ENCODE data around the gene TAF6L.
A peak's percentile ranks its signal among the peaks of the same experiment; 100 is the strongest.

Gene TAF6L

DNA sequence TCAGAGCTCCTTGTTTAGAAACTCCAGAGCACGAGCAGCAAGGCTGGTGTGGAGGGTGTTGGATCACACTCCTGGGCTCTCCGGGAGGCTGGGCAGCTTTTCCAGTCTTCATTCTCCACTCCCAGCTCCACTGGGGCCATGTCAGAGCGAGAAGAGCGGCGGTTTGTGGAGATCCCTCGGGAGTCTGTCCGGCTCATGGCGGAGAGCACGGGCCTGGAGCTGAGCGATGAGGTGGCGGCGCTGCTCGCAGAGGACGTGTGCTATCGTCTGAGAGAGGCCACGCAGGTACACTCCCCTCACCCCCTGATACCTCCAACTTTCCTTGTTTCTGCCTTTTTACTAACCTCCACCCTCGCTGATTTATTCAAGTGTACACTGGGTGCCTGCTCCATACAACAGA, 4.5 kb downstream of the TAF6L start:
- TF ChIP-seq, protein P1, sequence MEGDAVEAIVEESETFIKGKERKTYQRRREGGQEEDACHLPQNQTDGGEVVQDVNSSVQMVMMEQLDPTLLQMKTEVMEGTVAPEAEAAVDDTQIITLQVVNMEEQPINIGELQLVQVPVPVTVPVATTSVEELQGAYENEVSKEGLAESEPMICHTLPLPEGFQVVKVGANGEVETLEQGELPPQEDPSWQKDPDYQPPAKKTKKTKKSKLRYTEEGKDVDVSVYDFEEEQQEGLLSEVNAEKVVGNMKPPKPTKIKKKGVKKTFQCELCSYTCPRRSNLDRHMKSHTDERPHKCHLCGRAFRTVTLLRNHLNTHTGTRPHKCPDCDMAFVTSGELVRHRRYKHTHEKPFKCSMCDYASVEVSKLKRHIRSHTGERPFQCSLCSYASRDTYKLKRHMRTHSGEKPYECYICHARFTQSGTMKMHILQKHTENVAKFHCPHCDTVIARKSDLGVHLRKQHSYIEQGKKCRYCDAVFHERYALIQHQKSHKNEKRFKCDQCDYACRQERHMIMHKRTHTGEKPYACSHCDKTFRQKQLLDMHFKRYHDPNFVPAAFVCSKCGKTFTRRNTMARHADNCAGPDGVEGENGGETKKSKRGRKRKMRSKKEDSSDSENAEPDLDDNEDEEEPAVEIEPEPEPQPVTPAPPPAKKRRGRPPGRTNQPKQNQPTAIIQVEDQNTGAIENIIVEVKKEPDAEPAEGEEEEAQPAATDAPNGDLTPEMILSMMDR (IDR thresholded peaks at IDR 0.05): no peak
- no peak for TF ChIP-seq ZFX (IDR thresholded peaks at IDR 0.05; ENCODE audit: borderline replicate concordance)
- no peak overlapping the region for H3K27ac ChIP-seq

DNA sequence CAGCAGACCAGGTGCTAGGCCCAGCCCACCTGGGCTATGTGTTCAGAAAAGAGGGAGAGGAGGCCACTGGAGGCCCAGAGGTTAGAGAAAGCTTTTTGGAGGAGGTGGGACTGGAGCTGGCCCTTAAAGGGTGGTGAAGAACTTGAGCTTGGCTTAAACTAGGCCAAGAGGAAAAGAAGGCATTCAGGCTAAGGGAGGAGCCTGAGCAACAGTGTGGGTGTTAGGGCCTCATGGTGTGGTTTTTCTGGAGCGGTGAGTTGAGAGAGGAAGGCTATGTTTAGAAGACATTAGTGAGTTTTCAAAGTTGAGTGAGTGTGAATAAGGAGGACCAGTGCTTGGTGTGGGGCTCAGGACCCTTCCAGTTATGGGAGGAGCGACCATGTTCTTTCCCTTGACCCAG, 6.2 kb downstream of the TAF6L start:
- H3K27ac ChIP-seq: no peak overlapping the region
- no peak for TF ChIP-seq ZFX (IDR thresholded peaks at IDR 0.05; ENCODE audit: borderline replicate concordance)
- TF ChIP-seq, protein P1 (IDR thresholded peaks at IDR 0.05): no peak

DNA sequence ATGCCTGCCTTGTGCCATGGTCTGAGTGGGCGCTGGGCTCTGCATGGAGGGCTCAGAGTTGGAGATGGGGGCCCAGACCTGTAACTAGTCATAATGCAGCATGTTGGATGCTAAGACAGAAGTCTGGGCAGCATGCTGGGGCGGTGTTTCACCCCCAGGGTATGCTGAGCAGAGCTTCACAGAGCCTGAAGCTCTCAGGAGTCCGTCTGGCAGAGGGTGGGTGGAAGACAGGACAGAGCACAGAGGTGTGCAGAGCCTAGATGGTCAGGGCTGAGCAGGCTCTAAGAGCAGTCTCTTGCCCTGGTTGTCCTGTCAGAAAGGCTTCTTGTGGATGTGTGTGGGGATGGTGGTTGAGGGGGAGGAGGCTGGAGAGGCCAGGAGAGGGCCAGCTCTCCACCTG, 7.2 kb downstream of the TAF6L start:
- TF ChIP-seq, protein P1 (IDR thresholded peaks at IDR 0.05): no peak
- no peak for TF ChIP-seq ZFX (IDR thresholded peaks at IDR 0.05; ENCODE audit: borderline replicate concordance)
- H3K27ac ChIP-seq: no peak overlapping the region

GRCh38 chr11:62782753-62783152, 11.6 kb downstream of the TAF6L start:
- TF ChIP-seq, protein P1 (IDR thresholded peaks at IDR 0.05): no peak
- TF ChIP-seq ZFX (IDR thresholded peaks at IDR 0.05; ENCODE audit: borderline replicate concordance): no peak
- H3K27ac ChIP-seq: no peak overlapping the region

DNA sequence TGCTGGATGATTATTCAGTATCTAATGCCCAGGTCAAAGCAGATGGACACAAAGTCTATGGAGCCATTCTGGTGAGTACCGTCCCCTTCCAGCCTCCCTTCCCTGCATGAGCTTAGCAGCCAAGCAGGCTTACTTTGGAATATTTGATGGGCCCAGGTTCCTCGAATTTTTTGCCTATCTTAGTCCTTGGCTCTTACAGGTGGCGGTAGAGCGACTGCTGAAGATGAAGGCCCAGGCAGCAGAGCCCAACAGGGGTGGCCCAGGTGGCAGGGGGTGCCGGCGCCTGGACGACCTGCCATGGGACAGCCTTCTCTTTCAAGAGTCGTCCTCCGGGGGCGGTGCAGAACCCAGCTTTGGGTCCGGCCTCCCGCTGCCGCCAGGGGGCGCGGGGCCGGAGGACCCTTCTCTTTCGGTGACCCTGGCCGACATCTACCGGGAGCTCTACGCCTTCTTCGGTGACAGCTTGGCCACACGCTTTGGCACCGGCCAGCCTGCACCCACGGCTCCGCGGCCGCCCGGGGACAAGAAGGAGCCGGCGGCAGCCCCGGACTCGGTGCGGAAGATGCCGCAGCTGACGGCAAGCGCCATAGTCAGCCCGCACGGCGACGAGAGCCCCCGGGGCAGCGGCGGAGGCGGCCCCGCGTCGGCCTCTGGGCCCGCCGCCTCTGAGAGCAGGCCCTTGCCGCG, 15.3 kb downstream of the TAF6L start:
- peak overlapping the region; percentile 98 for H3K27ac ChIP-seq

GRCh38 chr11:62787005-62787759, 16.0 kb downstream of the TAF6L start, which contains the start of gene TMEM179B:
TMEM179B (plus strand) TSS chr11:62787402; CDS start chr11:62787432, 30 bp downstream.
- TF ChIP-seq, protein P1 (IDR thresholded peaks at IDR 0.05): peak; percentile 68
- no peak for TF ChIP-seq ZFX (IDR thresholded peaks at IDR 0.05; ENCODE audit: borderline replicate concordance)

More for the DNA sequence above, 15.3 kb downstream of the TAF6L start:
- TF ChIP-seq ZFX (IDR thresholded peaks at IDR 0.05; ENCODE audit: borderline replicate concordance): no peak
- TF ChIP-seq, protein P1 (IDR thresholded peaks at IDR 0.05): peak; percentile 96

GRCh38 chr11:62788991-62789390, 17.8 kb downstream of the TAF6L start:
- peak overlapping the region; percentile 98 for H3K27ac ChIP-seq

More at GRCh38 chr11:62787005-62787759, 16.0 kb downstream of the TAF6L start, which contains the start of gene TMEM179B:
- peak within 1 kb of the TSS; percentile 98 for H3K27ac ChIP-seq

More at GRCh38 chr11:62788991-62789390, 17.8 kb downstream of the TAF6L start:
- TF ChIP-seq ZFX (IDR thresholded peaks at IDR 0.05; ENCODE audit: borderline replicate concordance): no peak
- TF ChIP-seq, protein P1 (IDR thresholded peaks at IDR 0.05): no peak

Data from 22Rv1 (cell line).